Kidney (tissue), 14 donors: ENCODE data around the gene NFE2. TPM values are rescaled to one million over a fixed set of nuclear protein-coding genes. Genes with fewer than 3 reads are reported as not detected.

Experiments
- DNase-seq, 5 donors: peaks; one replicate each; pipeline ENCODE4 v3.0.0-alpha.2; 2013 to 2020
- FAIRE-seq: peaks from 2 replicates; lab custom pipeline; 2012; peaks lifted over from hg19 to GRCh38; lab: Jason Lieb, UNC
- H3K27ac ChIP-seq, 2 donors: one replicate each; pipeline ENCODE4 v1.7.0; 2013; ENCODE audit warnings: low read depth in 2 of 2, low read length in 2 of 2, inconsistent platforms in 1 of 2
- H3K27me3 ChIP-seq: one replicate; pipeline ENCODE4 v1.7.1; 2013; ENCODE audit warnings: low read length, inconsistent platforms; ENCODE audit not compliant: control insufficient read depth, insufficient read depth
- H3K36me3 ChIP-seq, 3 donors: one replicate each; pipeline versions ENCODE4 v1.7.0 to v1.7.1; 2013; ENCODE audit warnings: low read length in 3 of 3, control low read depth in 1 of 3, inconsistent platforms in 1 of 3; ENCODE audit not compliant: insufficient read depth in 3 of 3, control insufficient read depth in 2 of 3
- H3K4me1 ChIP-seq, 3 donors: one replicate each; pipeline versions ENCODE4 v1.7.0 to v1.7.1; 2013; ENCODE audit warnings: low read length in 3 of 3, inconsistent platforms in 1 of 3, low read depth in 1 of 3; ENCODE audit not compliant: control insufficient read depth in 2 of 3, insufficient read depth in 2 of 3
- H3K4me3 ChIP-seq, 3 donors: one replicate each; pipeline versions ENCODE4 v1.7.0 to v1.8.1; 2013; ENCODE audit warnings: low read length in 3 of 3, control low read depth in 1 of 3, inconsistent platforms in 1 of 3
- H3K9ac ChIP-seq, 3 donors: one replicate each; pipeline versions ENCODE4 v1.7.0 to v1.7.1; 2013; ENCODE audit warnings: low read length in 3 of 3, control low read depth in 1 of 3, inconsistent platforms in 1 of 3
- H3K9me3 ChIP-seq, 3 donors: one replicate each; pipeline versions ENCODE4 v1.7.0 to v1.7.1; 2013; ENCODE audit warnings: low read length in 3 of 3, control low read depth in 1 of 3, inconsistent platforms in 1 of 3; ENCODE audit not compliant: control insufficient read depth in 2 of 3, insufficient read depth in 1 of 3
- CTCF ChIP-seq: IDR thresholded peaks from 3 replicates; pipeline ENCODE4 v1.5.1; 2012; ENCODE audit warnings: mild to moderate bottlenecking, moderate library complexity, borderline replicate concordance; ENCODE audit not compliant: insufficient read depth; ENCODE audit errors: extremely low read depth
- intact Hi-C: fragments of 100-400 bp; cut with DNase I; formaldehyde crosslinking; loops from one replicate; pipeline ENCODE4 v1.11.1; 2022
- polyA plus RNA-seq: library from polyadenylated mRNA; stranded (reverse); fragments of 350-450 nt; fragmentation: Illumina TruSeq; extraction: RNeasy Lipid Tissue Mini Kit (QIAGEN cat#74804); gene quantifications from one replicate; pipeline ENCODE4 v1.2.3, GENCODE V29; 2014; ENCODE audit warnings: low read depth, low replicate concordance; ENCODE audit not compliant: insufficient read depth
- total RNA-seq: library from RNA; stranded (reverse); fragmentation: NEBNext Ultra II Directional; extraction: Animal tissue kit (Norgen Biotek cat#: 25700); gene quantifications from one replicate; pipeline ENCODE4 v1.2.1, GENCODE V29; 2021
- donor health status: control.
- donor health status: control.
- donor health status: control.
- donor health status: control.
- donor health status: control.
- donor health status: DM: yes; HTN: yes; CAD: no.
- donor health status: Normal renal cell carcinoma (clear cell type).

NFE2 gene
- total and polyA plus RNA-seq, 2 donors from 2014 or later, result 1.6 TPM; not detected in 1

DNA sequence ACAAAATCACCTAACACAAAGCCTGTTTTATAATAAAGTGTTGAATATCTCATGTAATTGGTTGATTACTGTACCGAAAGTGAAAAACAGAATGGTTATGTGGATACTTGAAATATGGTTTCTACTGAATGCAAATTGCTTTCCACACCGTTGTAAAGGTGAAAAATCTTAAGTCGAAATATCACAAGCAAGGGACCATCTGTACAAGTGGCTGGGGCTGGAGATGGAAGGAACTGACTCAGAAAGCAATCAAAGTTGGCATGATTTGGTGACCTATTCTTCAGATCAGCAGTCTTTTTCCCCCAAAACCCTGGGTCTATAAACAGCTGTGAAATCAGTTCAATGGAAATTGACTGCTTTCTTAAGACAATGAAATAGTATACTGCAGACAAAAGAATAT, 24.4 kb downstream of the NFE2 start:
- Histone ChIP-seq H3K9ac (no peak overlapping the region), H3K27ac (no peak overlapping the region), H3K4me1 (peaks cover 6 to 11% (median 6%) of the 10 kb centered on the region in 3 donors), H3K9me3 (no peaks in the 10 kb centered on the region), H3K27me3 (no peaks in the 10 kb centered on the region), H3K36me3 (peaks cover 0 to 2% (median 2%) of the 10 kb centered on the region in 3 donors), H3K4me3 (no peak overlapping the region)
- TF ChIP-seq CTCF, result no peak
- DNase-seq, result no peak
- intact Hi-C loops, result no loop called here
- FAIRE-seq, result no peak

GRCh38 chr12:54273981-54274380, 26.8 kb downstream of the NFE2 start:
- Histone ChIP-seq H3K4me3 (no peak overlapping the region), H3K4me1 (peaks cover 6 to 11% (median 6%) of the 10 kb centered on the region in 3 donors), H3K9me3 (no peaks in the 10 kb centered on the region), H3K9ac (no peak overlapping the region), H3K27ac (no peak overlapping the region), H3K36me3 (peaks cover 0 to 2% (median 0%) of the 10 kb centered on the region in 3 donors), H3K27me3 (no peaks in the 10 kb centered on the region)
- no peak for TF ChIP-seq CTCF
- FAIRE-seq (no peak), DNase-seq (no peak)
- intact Hi-C loops, result no loop called here

- no peak for DNase-seq
- Histone ChIP-seq H3K9ac (no peak overlapping the region), H3K9me3 (no peaks in the 10 kb centered on the region), H3K27me3 (no peaks in the 10 kb centered on the region), H3K4me3 (no peak overlapping the region), H3K36me3 (peaks cover 0 to 2% (median 0%) of the 10 kb centered on the region in 3 donors), H3K4me1 (no peaks in the 10 kb centered on the region), H3K27ac (no peak overlapping the region)
- TF ChIP-seq CTCF, result no peak
- no peak for FAIRE-seq
- intact Hi-C loops, result no loop called here
Measured at GRCh38 chr12:54272214-54272613, 28.6 kb downstream of the NFE2 start.

GRCh38 chr12:54270345-54270744, 30.5 kb downstream of the NFE2 start:
- H3K4me3 ChIP-seq, result no peak overlapping the region
- no peak overlapping the region for H3K27ac ChIP-seq
- no peak for TF ChIP-seq CTCF
- intact Hi-C loops, result no loop called here
- H3K4me1 ChIP-seq, result no peaks in the 10 kb centered on the region
- no peaks in the 10 kb centered on the region for H3K27me3 ChIP-seq
- no peaks in the 10 kb centered on the region for H3K9me3 ChIP-seq
- peaks cover 0 to 2% (median 0%) of the 10 kb centered on the region in 3 donors for H3K36me3 ChIP-seq
- DNase-seq, result no peak
- FAIRE-seq, result no peak
- H3K9ac ChIP-seq, result no peak overlapping the region
